GM23248 (cell line): ENCODE measurements around the gene THAP4.

Experiments used
- EZH2 ChIP-seq: fragments of 200-600 bp; sonication (generic); IDR thresholded peaks from 2 replicates; pipeline ENCODE4 v1.6.1; 2018; ENCODE audit warnings: antibody characterized with exemption, mild to moderate bottlenecking; ENCODE audit not compliant: insufficient read depth, poor library complexity, severe bottlenecking
- EZH2phosphoT487 ChIP-seq: fragments of 200-600 bp; sonication (generic); IDR thresholded peaks from 2 replicates; pipeline ENCODE4 v1.6.1; 2018; ENCODE audit warnings: antibody characterized with exemption, moderate library complexity, mild to moderate bottlenecking, low read depth; ENCODE audit not compliant: insufficient read depth

- TF ChIP-seq EZH2phosphoT487 (no peak), EZH2 (no peak)
These were observed 16.3 kb upstream of the THAP4 start for GRCh38 chr2:241653210-241653750.
